ENCODE measurements around the gene ERCC6L2. TPM values are rescaled to one million over a fixed set of nuclear protein-coding genes. Genes with fewer than 3 reads are reported as not detected.

Gene ERCC6L2
- total RNA-seq, 1 experiment from 2014 or later, result 45.4 TPM

DNA sequence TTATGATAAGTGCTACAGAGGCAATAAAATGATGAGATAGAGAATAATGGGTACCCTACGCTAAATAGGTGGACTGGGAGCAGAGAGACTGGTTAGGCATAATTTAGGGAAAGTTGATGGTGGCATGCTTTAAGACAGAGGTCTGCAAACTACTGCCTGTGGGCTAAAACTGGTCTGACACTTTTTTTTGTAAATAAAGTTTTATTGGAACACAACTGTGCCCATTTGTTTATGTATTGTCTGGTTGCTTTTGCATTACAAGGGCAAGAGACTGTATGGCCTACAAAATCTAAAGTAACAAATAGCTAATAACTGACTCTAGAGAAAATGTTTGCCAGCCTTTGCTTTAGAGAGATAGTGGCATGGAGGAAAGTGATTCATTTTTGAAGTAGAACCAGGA lies 2.5 kb downstream of the ERCC6L2 start:
- H3K4me3 Mint-ChIP-seq (ENCODE audit: unreplicated experiment), result no peak overlapping the region
- TF ChIP-seq, protein P1, sequence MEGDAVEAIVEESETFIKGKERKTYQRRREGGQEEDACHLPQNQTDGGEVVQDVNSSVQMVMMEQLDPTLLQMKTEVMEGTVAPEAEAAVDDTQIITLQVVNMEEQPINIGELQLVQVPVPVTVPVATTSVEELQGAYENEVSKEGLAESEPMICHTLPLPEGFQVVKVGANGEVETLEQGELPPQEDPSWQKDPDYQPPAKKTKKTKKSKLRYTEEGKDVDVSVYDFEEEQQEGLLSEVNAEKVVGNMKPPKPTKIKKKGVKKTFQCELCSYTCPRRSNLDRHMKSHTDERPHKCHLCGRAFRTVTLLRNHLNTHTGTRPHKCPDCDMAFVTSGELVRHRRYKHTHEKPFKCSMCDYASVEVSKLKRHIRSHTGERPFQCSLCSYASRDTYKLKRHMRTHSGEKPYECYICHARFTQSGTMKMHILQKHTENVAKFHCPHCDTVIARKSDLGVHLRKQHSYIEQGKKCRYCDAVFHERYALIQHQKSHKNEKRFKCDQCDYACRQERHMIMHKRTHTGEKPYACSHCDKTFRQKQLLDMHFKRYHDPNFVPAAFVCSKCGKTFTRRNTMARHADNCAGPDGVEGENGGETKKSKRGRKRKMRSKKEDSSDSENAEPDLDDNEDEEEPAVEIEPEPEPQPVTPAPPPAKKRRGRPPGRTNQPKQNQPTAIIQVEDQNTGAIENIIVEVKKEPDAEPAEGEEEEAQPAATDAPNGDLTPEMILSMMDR (IDR thresholded peaks at IDR 0.05; ENCODE audit: insufficient read depth in 1 of 2, low read depth in 1 of 2, low read length in 1 of 2, severe bottlenecking in 1 of 2, unreplicated experiment in 1 of 2), result no peak
- BruUV-seq (replicated peaks), result no TSS peak
- Histone ChIP-seq H3K9me3 (no peaks in the 10 kb centered on the region), H3K4me3 (ENCODE audit: low read depth, low read length) (no peak overlapping the region), H3K4me1 (no peaks in the 10 kb centered on the region), H3K27me3 (replicated peaks; ENCODE audit: control insufficient read depth, insufficient read depth, low read length) (no peaks in the 10 kb centered on the region), H3K36me3 (ENCODE audit: control insufficient read depth, insufficient read depth, low read length) (no peaks in the 10 kb centered on the region)
- H3K27ac Mint-ChIP-seq (ENCODE audit: unreplicated experiment), result no peak overlapping the region
- CTCF ChIA-PET, result no interaction called here
- H3K27me3 Mint-ChIP-seq (ENCODE audit: insufficient read depth, unreplicated experiment), result no peaks in the 10 kb centered on the region
- no peaks in the 10 kb centered on the region for H3K9me3 Mint-ChIP-seq (ENCODE audit: unreplicated experiment)
- POLR2A ChIA-PET, result no interaction called here
- DNase-seq, result no peak
- intact Hi-C loops (cut with micrococcal nuclease; ENCODE audit: unreplicated experiment), result loop anchor here (5.0 to 10.0 kb wide), 3 partner anchors 143 to 563 kb away; partner anchors contain the start of gene FANCC
- H3K36me3 Mint-ChIP-seq (ENCODE audit: insufficient read depth, unreplicated experiment), result peaks cover 36% of the 10 kb centered on the region
- no peaks in the 10 kb centered on the region for H3K4me1 Mint-ChIP-seq (ENCODE audit: low read depth, unreplicated experiment)

DNA sequence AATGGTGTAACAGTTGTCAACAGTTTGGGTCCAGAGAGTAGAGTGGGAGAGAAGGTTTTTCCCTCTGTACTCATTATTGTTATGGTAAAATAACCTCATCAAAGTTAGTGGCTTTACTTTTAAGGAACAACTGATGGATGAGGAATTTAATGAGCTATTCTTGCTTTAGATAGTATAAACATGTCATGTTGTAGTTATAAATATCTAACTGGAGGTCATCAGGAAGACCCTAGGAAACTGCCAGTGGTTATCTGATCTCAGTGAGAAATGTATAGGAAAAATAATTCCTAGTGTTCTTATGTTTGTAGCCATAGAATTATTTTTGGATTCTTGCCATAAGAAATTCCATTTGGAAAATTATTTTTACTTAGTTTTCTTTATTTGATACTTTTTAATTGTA lies 4.1 kb downstream of the ERCC6L2 start:
- TF ChIP-seq, protein P1 (IDR thresholded peaks at IDR 0.05; ENCODE audit: insufficient read depth in 1 of 2, low read depth in 1 of 2, low read length in 1 of 2, severe bottlenecking in 1 of 2, unreplicated experiment in 1 of 2), result no peak
- Histone ChIP-seq H3K4me1 (no peaks in the 10 kb centered on the region), H3K27me3 (replicated peaks; ENCODE audit: control insufficient read depth, insufficient read depth, low read length) (no peaks in the 10 kb centered on the region), H3K36me3 (ENCODE audit: control insufficient read depth, insufficient read depth, low read length) (no peaks in the 10 kb centered on the region), H3K9me3 (no peaks in the 10 kb centered on the region), H3K4me3 (ENCODE audit: low read depth, low read length) (no peak overlapping the region)
- ChIA-PET POLR2A (no interaction called here), CTCF (no interaction called here)
- H3K36me3 Mint-ChIP-seq (ENCODE audit: insufficient read depth, unreplicated experiment), result peaks cover 41% of the 10 kb centered on the region
- DNase-seq, result no peak
- H3K4me3 Mint-ChIP-seq (ENCODE audit: unreplicated experiment), result no peak overlapping the region
- intact Hi-C loops (cut with micrococcal nuclease; ENCODE audit: unreplicated experiment), result loop anchor here (5.0 to 10.0 kb wide), 3 partner anchors 145 to 565 kb away; partner anchors contain the start of gene FANCC
- no TSS peak for BruUV-seq (replicated peaks)
- H3K9me3 Mint-ChIP-seq (ENCODE audit: unreplicated experiment), result no peaks in the 10 kb centered on the region
- no peaks in the 10 kb centered on the region for H3K4me1 Mint-ChIP-seq (ENCODE audit: low read depth, unreplicated experiment)
- H3K27ac Mint-ChIP-seq (ENCODE audit: unreplicated experiment), result no peak overlapping the region
- no peaks in the 10 kb centered on the region for H3K27me3 Mint-ChIP-seq (ENCODE audit: insufficient read depth, unreplicated experiment)

DNA sequence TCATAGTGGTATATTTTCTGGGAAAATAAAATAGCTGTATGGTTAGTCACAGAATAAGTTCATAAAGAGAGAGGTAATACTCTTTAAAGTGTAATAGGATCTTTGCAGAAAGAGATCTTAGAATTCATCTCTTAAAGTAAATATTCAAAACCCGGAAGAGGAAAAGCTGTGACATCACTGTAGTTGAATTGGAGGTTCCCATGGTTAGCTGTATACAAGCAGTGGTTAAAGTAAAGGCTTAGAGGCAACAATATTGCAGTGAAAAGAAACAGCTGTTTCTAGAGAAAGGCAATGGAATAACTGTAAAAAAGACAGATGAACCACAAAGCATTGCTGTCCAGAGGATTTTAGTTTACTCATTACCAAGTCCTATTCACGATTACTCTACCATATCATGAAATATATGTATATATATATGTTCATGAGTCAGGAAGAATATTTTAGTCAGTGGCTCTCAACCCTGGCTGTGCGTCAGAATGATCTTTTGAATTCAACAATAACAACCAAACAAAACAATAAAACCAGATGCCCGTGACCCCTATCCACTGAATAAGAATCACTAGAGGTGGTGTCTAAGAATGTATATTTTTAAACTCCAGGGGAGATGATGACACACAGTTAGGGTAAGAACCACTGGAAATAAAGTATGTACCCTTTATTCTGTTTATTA lies 4.7 kb downstream of the ERCC6L2 start:
- Mint-ChIP-seq H3K9me3 (ENCODE audit: unreplicated experiment) (no peaks in the 10 kb centered on the region), H3K27me3 (ENCODE audit: insufficient read depth, unreplicated experiment) (no peaks in the 10 kb centered on the region), H3K4me3 (ENCODE audit: unreplicated experiment) (no peak overlapping the region), H3K4me1 (ENCODE audit: low read depth, unreplicated experiment) (no peaks in the 10 kb centered on the region), H3K27ac (ENCODE audit: unreplicated experiment) (no peak overlapping the region), H3K36me3 (ENCODE audit: insufficient read depth, unreplicated experiment) (peaks cover 41% of the 10 kb centered on the region)
- ChIA-PET POLR2A (no interaction called here), CTCF (interaction anchor here (0.6 kb wide), 1 partner anchor 36 kb away, joined by 5 read pairs; no protein-coding TSS in a partner anchor)
- no peaks in the 10 kb centered on the region for H3K27me3 ChIP-seq (replicated peaks; ENCODE audit: control insufficient read depth, insufficient read depth, low read length)
- intact Hi-C loops (cut with micrococcal nuclease; ENCODE audit: unreplicated experiment), result no loop called here
- H3K36me3 ChIP-seq (ENCODE audit: control insufficient read depth, insufficient read depth, low read length), result no peaks in the 10 kb centered on the region
- TF ChIP-seq, protein P1 (IDR thresholded peaks at IDR 0.05; ENCODE audit: insufficient read depth in 1 of 2, low read depth in 1 of 2, low read length in 1 of 2, severe bottlenecking in 1 of 2, unreplicated experiment in 1 of 2), result no peak
- no peak for DNase-seq
- no peaks in the 10 kb centered on the region for H3K4me1 ChIP-seq
- H3K4me3 ChIP-seq (ENCODE audit: low read depth, low read length), result no peak overlapping the region
- H3K9me3 ChIP-seq, result no peaks in the 10 kb centered on the region
- BruUV-seq (replicated peaks), result no TSS peak
